Measurements from ENCODE around the gene YWHAG. TPM values are rescaled to one million over a fixed set of nuclear protein-coding genes. Genes with fewer than 3 reads are reported as not detected.
A peak's percentile ranks its signal among the peaks of the same experiment; 100 is the strongest.

Gene YWHAG
- total and polyA plus RNA-seq, 9 of the 15 experiments (the other 6 are each of a cell fraction or from before 2014, with no cell fraction given): 30.4 to 246 (median 94.5) TPM

GRCh38 chr7:76356823-76357222 is 2.0 kb downstream of the YWHAG start:
- H3K9ac ChIP-seq (ENCODE audit: insufficient read depth in 1 of 2, low read depth in 2 of 2, low read length in 2 of 2): peak overlapping the region; percentile 3 to 84; a peak in 3 of 4 replicates
- H3K4me1 ChIP-seq (replicated peaks in 1 of 2; ENCODE audit: control insufficient read depth in 2 of 2, insufficient read depth in 2 of 2, low read length in 2 of 2): peaks cover 14 to 25% of the 10 kb centered on the region in 2 experiments
- no peak overlapping the region for H2AFZ ChIP-seq (ENCODE audit: low read depth, low read length)
- H4K20me1 ChIP-seq (replicated peaks; ENCODE audit: control insufficient read depth, insufficient read depth, low read length): peaks cover 46% of the 10 kb centered on the region
- FAIRE-seq: no peak
- peak overlapping the region; percentile 87 for H3K4me2 ChIP-seq (ENCODE audit: insufficient read depth, low read length)
- DNase-seq (ENCODE audit: extremely low read depth in 1 of 4, low spot score in 3 of 4): peak in 1 of 4 experiments; percentile 71
- WGBS (ENCODE audit: insufficient coverage, low coverage, missing lambda C conversion rate): 11% methylated on average over 6 of the region's 6 CpGs
- H3K27ac ChIP-seq (ENCODE audit: extremely low read depth, low read depth, low read length): peak overlapping the region; percentile 90
- peaks cover 5% of the 10 kb centered on the region for H3K9me1 ChIP-seq (ENCODE audit: control insufficient read depth, insufficient read depth, low read length)
- peak overlapping the region; percentile 94 for H3K4me3 ChIP-seq
- in situ Hi-C loops (cut with MboI) (no loop called here), intact Hi-C loops (cut with micrococcal nuclease) (no loop called here)
- CTCF ChIA-PET (ENCODE audit: low intra/inter-chr PET ratio): no interaction called here
- ATAC-seq: no peak
- peaks cover 70% of the 10 kb centered on the region for H3K79me2 ChIP-seq (ENCODE audit: control insufficient read depth, insufficient read depth, low read length)
- BruUV-seq (replicated peaks): no TSS peak
- POLR2A ChIA-PET: interaction anchor here (1.8 kb wide), 1 partner anchor 19 kb away, joined by 5 read pairs; no protein-coding TSS in a partner anchor
- peaks cover 58% of the 10 kb centered on the region for H3K36me3 ChIP-seq (ENCODE audit: control insufficient read depth, insufficient read depth, low read length)
- no peaks in the 10 kb centered on the region for H3K27me3 ChIP-seq (ENCODE audit: control insufficient read depth in 2 of 2, insufficient read depth in 2 of 2, low read length in 2 of 2)
- H3K9me3 ChIP-seq (replicated peaks; ENCODE audit: control insufficient read depth, insufficient read depth, low read depth, low read length): no peaks in the 10 kb centered on the region
- TF ChIP-seq RBFOX2 (IDR thresholded peaks at IDR 0.05; ENCODE audit: low read depth, low read length) (peak; percentile 53), FOXA3 (CRISPR knock-in tag; conservative IDR thresholded peaks at IDR 0.05 in 1 of 2, IDR thresholded peaks at IDR 0.05 in 1 of 2) (no peak), BMI1 (IDR thresholded peaks at IDR 0.05; ENCODE audit: low read length) (peak; percentile 58; the same call in 1 of the 2 replicates), GTF2F1 (IDR thresholded peaks at IDR 0.05; ENCODE audit: low read depth, low read length) (no peak), RNF219 (CRISPR knock-in tag; IDR thresholded peaks at IDR 0.05) (no peak), CBX1 (IDR thresholded peaks at IDR 0.05; ENCODE audit: low read depth) (no peak), FUS (optimal IDR thresholded peaks at IDR 0.05; ENCODE audit: low read depth, low read length) (no peak), ERF (CRISPR knock-in tag; IDR thresholded peaks at IDR 0.05) (no peak), ZNF384 (IDR thresholded peaks at IDR 0.05; ENCODE audit: low read depth, low read length) (no peak), MLLT1 (IDR thresholded peaks at IDR 0.05) (no peak), RBM15 (IDR thresholded peaks at IDR 0.05; ENCODE audit: insufficient read depth, low read length) (no peak), TEAD4 (IDR thresholded peaks at IDR 0.05; ENCODE audit: low read length) (peak; percentile 9; the same call in 1 of the 2 replicates), TEAD4 (CRISPR knock-in tag; IDR thresholded peaks at IDR 0.05; ENCODE audit: borderline replicate concordance) (no peak), CREM (IDR thresholded peaks at IDR 0.05; ENCODE audit: low read depth) (peak; percentile 79), NFIC (IDR thresholded peaks at IDR 0.05) (peak; percentile 57), ATF7 (IDR thresholded peaks at IDR 0.05) (peak; percentile 53), TFE3 (CRISPR knock-in tag; IDR thresholded peaks at IDR 0.05) (no peak), ZBTB17 (CRISPR knock-in tag; IDR thresholded peaks at IDR 0.05) (no peak), ETV6 (IDR thresholded peaks at IDR 0.05; ENCODE audit: borderline replicate concordance in 1 of 2, low read depth in 2 of 2, low read length in 1 of 2) (no peak), ETV6 (CRISPR knock-in tag; IDR thresholded peaks at IDR 0.05; ENCODE audit: borderline replicate concordance) (no peak)
